ENCODE data around the gene FAT4. TPM values are rescaled to one million over a fixed set of nuclear protein-coding genes. Genes with fewer than 3 reads are reported as not detected.

The FAT4 gene
- total and polyA plus RNA-seq, 2 of the 8 experiments (the other 6 are each of a cell fraction or from before 2014, with no cell fraction given), result 1.3 to 5.3 TPM

- TF ChIP-seq TAF1 (IDR thresholded peaks at IDR 0.05; ENCODE audit: low read depth, low read length), result no peak
- TF ChIP-seq CHD1 (IDR thresholded peaks at IDR 0.05; ENCODE audit: low read depth, low read length), result no peak
- TF ChIP-seq SIRT6 (IDR thresholded peaks at IDR 0.05; ENCODE audit: low read length), result no peak
Observed at GRCh38 chr4:125297116-125297515, 17.6 kb upstream of the FAT4 start (continued).
